ENCODE measurements around the gene SSR3.

DNA sequence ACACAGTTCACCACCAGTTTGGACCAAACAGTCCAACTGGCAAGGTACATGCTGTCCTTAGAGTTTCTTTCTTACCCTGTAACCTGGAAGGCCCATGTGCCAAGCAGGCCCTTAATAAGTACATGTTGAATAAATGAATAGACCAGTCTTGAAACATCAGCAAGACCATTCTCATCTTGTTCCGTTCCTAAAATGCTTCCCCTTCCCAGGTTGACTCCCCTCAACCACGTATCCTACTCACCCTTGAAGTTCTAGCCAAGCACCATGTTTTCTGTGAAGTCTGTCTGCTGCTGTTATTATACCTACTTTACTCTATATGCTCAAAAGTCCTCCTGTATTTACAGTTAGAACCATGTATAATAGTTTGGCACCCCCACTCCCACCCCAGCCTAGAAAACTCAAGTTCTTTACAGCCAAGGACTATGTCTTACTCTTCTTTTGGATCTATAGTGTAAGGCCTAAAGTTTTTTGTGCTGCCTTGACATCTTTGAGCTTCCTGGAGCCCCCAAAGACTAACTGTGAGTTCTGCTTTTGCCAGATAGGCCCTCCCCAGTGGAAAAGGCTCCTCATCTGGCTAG is 49.2 kb upstream of the SSR3 start:
- TF ChIP-seq CTCF (conservative IDR thresholded peaks at IDR 0.05 in 1 of 2, IDR thresholded peaks at IDR 0.05 in 1 of 2; ENCODE audit: low read depth in 1 of 2, low read length in 2 of 2) (no peak), EZH2 (IDR thresholded peaks at IDR 0.05; ENCODE audit: low read length, missing control alignments) (no peak)
